Neutrophil (primary cell): ENCODE data around the gene HMGB1.
A peak's percentile ranks its signal among the peaks of the same experiment; 100 is the strongest.

Experiments used
- H3K27ac ChIP-seq: fragments of 200-600 bp; sonication (generic); 2 replicates; pipeline ENCODE4 v1.5.1; 2016; ENCODE audit warnings: mild to moderate bottlenecking, moderate library complexity
- H3K27me3 ChIP-seq: fragments of 200-600 bp; sonication (generic); 2 replicates; pipeline ENCODE4 v1.6.0; 2016; ENCODE audit warnings: mild to moderate bottlenecking
- H3K36me3 ChIP-seq: fragments of 200-600 bp; sonication (generic); 2 replicates; pipeline ENCODE4 v1.5.1; 2017
- H3K4me1 ChIP-seq, 2 experiments: fragments of 200-600 bp in 1 of 2; sonication (generic) in 1 of 2; 1 replicate in 1 of 2; 2 replicates in 1 of 2; pipeline versions ENCODE4 v1.5.1 to v1.6.1; 2013 to 2016; ENCODE audit warnings: low read depth in 1 of 2, low read length in 1 of 2, mild to moderate bottlenecking in 1 of 2, moderate library complexity in 1 of 2; ENCODE audit not compliant: control insufficient read depth in 1 of 2, insufficient read depth in 1 of 2
- H3K4me3 ChIP-seq, 2 experiments: fragments of 200-600 bp in 1 of 2; sonication (generic) in 1 of 2; 1 replicate in 1 of 2; 2 replicates in 1 of 2; pipeline ENCODE4 v1.5.1; 2013 to 2016; ENCODE audit warnings: low read depth in 1 of 2, low read length in 1 of 2, mild to moderate bottlenecking in 1 of 2, moderate library complexity in 1 of 2
- H3K9me3 ChIP-seq: fragments of 200-600 bp; sonication (generic); 2 replicates; pipeline ENCODE4 v1.5.1; 2016
- CTCF ChIP-seq: fragments of 200-600 bp; sonication (generic); IDR thresholded peaks from 2 replicates; pipeline ENCODE4 v1.5.1; 2016; ENCODE audit warnings: antibody characterized with exemption

Gene HMGB1

GRCh38 chr13:30423891-30424290 lies 41.8 kb downstream of the HMGB1 start:
- no peaks in the 10 kb centered on the region for H3K36me3 ChIP-seq
- H3K9me3 ChIP-seq = no peaks in the 10 kb centered on the region
- peaks cover 17% of the 10 kb centered on the region in 2 experiments for H3K4me1 ChIP-seq
- no peak overlapping the region for H3K4me3 ChIP-seq
- no peaks in the 10 kb centered on the region for H3K27me3 ChIP-seq
- no peak overlapping the region for H3K27ac ChIP-seq
- TF ChIP-seq CTCF = no peak

GRCh38 chr13:30422054-30422839 lies 43.5 kb downstream of the HMGB1 start, which contains the start of gene UBE2L5:
UBE2L5 (plus strand) TSS chr13:30422493; CDS start chr13:30427991, 5,498 bp downstream.
- no peak for TF ChIP-seq CTCF
- Histone ChIP-seq H3K27me3 (no peaks in the 10 kb centered on the region), H3K27ac (peak within 1 kb of the TSS; percentile 88), H3K36me3 (no peaks in the 10 kb centered on the region), H3K9me3 (no peaks in the 10 kb centered on the region), H3K4me1 (peaks cover 17% of the 10 kb centered on the region in 2 experiments), H3K4me3 (peak within 1 kb of the TSS; percentile 74 to 83)

GRCh38 chr13:30421093-30422053 lies 44.4 kb downstream of the HMGB1 start:
- H3K4me3 ChIP-seq = peak overlapping the region; percentile 74 to 83
- no peaks in the 10 kb centered on the region for H3K9me3 ChIP-seq
- H3K4me1 ChIP-seq = peaks cover 17% of the 10 kb centered on the region in 2 experiments
- H3K27ac ChIP-seq = peak overlapping the region; percentile 88
- H3K36me3 ChIP-seq = no peaks in the 10 kb centered on the region
- no peaks in the 10 kb centered on the region for H3K27me3 ChIP-seq
- peak; percentile 13 for TF ChIP-seq CTCF

GRCh38 chr13:30418717-30419459 lies 46.8 kb downstream of the HMGB1 start:
- no peaks in the 10 kb centered on the region for H3K9me3 ChIP-seq
- H3K36me3 ChIP-seq = no peaks in the 10 kb centered on the region
- TF ChIP-seq CTCF = no peak
- no peaks in the 10 kb centered on the region for H3K27me3 ChIP-seq
- peaks cover 27 to 28% of the 10 kb centered on the region in 2 experiments for H3K4me1 ChIP-seq
- no peak overlapping the region for H3K27ac ChIP-seq
- H3K4me3 ChIP-seq = no peak overlapping the region

GRCh38 chr13:30418075-30418716 lies 47.5 kb downstream of the HMGB1 start:
- Histone ChIP-seq H3K27me3 (no peaks in the 10 kb centered on the region), H3K9me3 (no peaks in the 10 kb centered on the region), H3K4me3 (no peak overlapping the region), H3K36me3 (no peaks in the 10 kb centered on the region), H3K4me1 (peaks cover 34 to 35% of the 10 kb centered on the region in 2 experiments), H3K27ac (no peak overlapping the region)
- TF ChIP-seq CTCF = no peak
